Measurements from ENCODE around the gene COQ5. TPM values are rescaled to one million over a fixed set of nuclear protein-coding genes. Genes with fewer than 3 reads are reported as not detected.

Gene COQ5
- total and polyA plus RNA-seq, 2 of the 4 experiments (the other 2 are of a cell fraction): 21.6 to 25.1 TPM

DNA sequence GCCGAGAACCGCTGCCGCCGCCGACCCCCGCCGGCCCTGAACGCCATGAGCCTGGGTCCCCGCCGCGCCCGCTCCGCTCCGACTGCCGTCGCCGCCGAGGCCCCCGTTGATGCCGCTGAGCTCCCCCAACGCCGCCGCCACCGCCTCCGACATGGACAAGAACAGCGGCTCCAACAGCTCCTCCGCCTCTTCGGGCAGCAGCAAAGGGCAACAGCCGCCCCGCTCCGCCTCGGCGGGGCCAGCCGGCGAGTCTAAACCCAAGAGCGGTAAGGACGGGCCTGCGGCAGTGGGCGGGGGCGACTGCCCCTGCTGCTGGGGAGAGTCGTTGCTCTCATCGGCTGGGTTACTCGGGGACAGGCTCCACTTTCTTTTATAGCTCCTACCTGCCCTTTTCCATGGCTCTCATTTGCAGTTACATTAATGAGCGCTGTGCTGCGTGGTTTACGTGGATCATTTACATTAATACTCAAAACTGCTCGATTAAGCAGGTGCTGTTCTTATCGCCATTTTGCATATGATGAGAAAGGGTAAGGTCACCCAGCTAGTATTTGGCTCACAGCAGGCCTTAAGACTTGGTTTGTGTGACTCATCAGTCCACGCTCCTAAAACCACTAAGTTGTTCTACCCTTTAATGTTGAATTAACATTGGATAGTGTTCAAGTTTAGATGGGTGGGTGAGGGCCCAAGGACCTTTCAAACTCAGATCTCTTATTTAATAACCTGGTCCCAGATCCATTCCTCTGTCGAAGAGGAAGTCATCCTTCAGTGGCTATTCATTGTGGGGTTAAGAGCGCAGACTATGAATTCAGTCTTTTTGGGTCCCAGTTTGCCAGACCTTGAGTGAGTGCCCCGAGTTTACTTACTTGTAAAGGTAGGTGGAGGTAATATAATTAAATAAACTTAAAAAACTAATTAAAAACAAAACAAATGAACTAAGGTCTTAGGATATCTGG, 6.0 kb upstream of the COQ5 start:
- CTCF ChIA-PET: interaction anchor here (0.8 kb wide), 1 partner anchor 218 kb away, joined by 3 read pairs; no protein-coding TSS in a partner anchor
- Histone ChIP-seq H3K9me3 (ENCODE audit: control insufficient read depth, insufficient read depth, low read length) (no peaks in the 10 kb centered on the region), H4K20me1 (ENCODE audit: insufficient read depth, low read length) (peaks cover 54% of the 10 kb centered on the region), H2BK120ac (ENCODE audit: low read depth, low read length) (no peak overlapping the region), H3K4me1 (ENCODE audit: control insufficient read depth, insufficient read depth, low read length) (peaks cover 9% of the 10 kb centered on the region; the same call in 1 of the 2 replicates), H3K56ac (ENCODE audit: extremely low read depth, insufficient read depth, low read length) (0 out of 2 replicates have a peak overlapping the region, but pooled peaks have one; percentile 1), H3K14ac (replicated peaks; ENCODE audit: low read depth, low read length) (peak overlapping the region; percentile 94), H3K9ac (ENCODE audit: low read depth, low read length) (peak overlapping the region; percentile 61), H3K4me3 (ENCODE audit: insufficient read depth, low read depth, low read length) (peak overlapping the region; percentile 58), H3K4ac (ENCODE audit: low read depth, low read length) (peak overlapping the region; percentile 78), H2BK20ac (ENCODE audit: low read depth, low read length) (no peak overlapping the region), H3K79me1 (ENCODE audit: low read depth in 1 of 2, low read length in 2 of 2) (peaks cover 5 to 51% of the 10 kb centered on the region in 2 experiments; a peak in 3 of 4 replicates), H3K36me3 (ENCODE audit: control insufficient read depth, insufficient read depth, low read length) (peaks cover 3% of the 10 kb centered on the region; the same call in 1 of the 2 replicates), H3K9me1 (ENCODE audit: insufficient read depth, low read length) (peaks cover 22% of the 10 kb centered on the region), H3K27me3 (ENCODE audit: control insufficient read depth, insufficient read depth, low read length) (no peaks in the 10 kb centered on the region), H2BK15ac (ENCODE audit: low read depth, low read length) (no peak overlapping the region), H3K4me2 (ENCODE audit: low read depth, low read length) (peak overlapping the region; percentile 98), H4K91ac (ENCODE audit: insufficient read depth, low read depth, low read length) (no peak overlapping the region), H3K27ac (ENCODE audit: insufficient read depth, low read length) (peak overlapping the region; percentile 55), H2BK5ac (ENCODE audit: low read depth, low read length, poor library complexity, severe bottlenecking) (peak overlapping the region; percentile 69), H2AK5ac (ENCODE audit: low read depth, low read length) (peak overlapping the region; percentile 31; the same call in 1 of the 2 replicates), H3K23ac (ENCODE audit: low read depth, low read length) (peak overlapping the region; percentile 97), H2AFZ (replicated peaks; ENCODE audit: low read length, poor library complexity) (peak overlapping the region; percentile 91), H4K5ac (ENCODE audit: low read depth, low read length) (no peak overlapping the region), H3K18ac (ENCODE audit: low read depth, low read length) (no peak overlapping the region; the same call in 1 of the 2 replicates), H2AK9ac (replicated peaks; ENCODE audit: low read depth, low read length, poor library complexity) (peak overlapping the region; percentile 97), H4K8ac (ENCODE audit: low read depth in 2 of 2, low read length in 2 of 2) (peak overlapping the region in 1 of 2 experiments; percentile 59; a peak in 1 of 4 replicates)
- POLR2A ChIA-PET (ENCODE audit: unreplicated experiment): interaction anchor here (0.6 kb wide), 1 partner anchor 138 kb away, joined by 3 read pairs; no protein-coding TSS in a partner anchor
- dilution Hi-C loops (cut with HindIII; ENCODE audit: low sequenced_read_pairs, unreplicated experiment) (no loop called here), intact Hi-C loops (cut with micrococcal nuclease) (no loop called here), in situ Hi-C loops (cut with MboI; ENCODE audit: low sequenced_read_pairs) (no loop called here)
- ATAC-seq (ENCODE audit: low read depth): peak; percentile 74
- no TSS peak for BruUV-seq (replicated peaks)
- TF ChIP-seq NFE2L2 (IDR thresholded peaks at IDR 0.05; ENCODE audit: low read depth, low read length) (no peak), RFX5 (IDR thresholded peaks at IDR 0.05; ENCODE audit: low read depth, low read length) (no peak), FOS (IDR thresholded peaks at IDR 0.05; ENCODE audit: low read depth, low read length) (peak; percentile 75), RCOR1 (IDR thresholded peaks at IDR 0.05; ENCODE audit: insufficient replicate concordance, low read length) (peak; percentile 26), BHLHE40 (IDR thresholded peaks at IDR 0.05; ENCODE audit: low read depth, low read length) (peak; percentile 28; the same call in 1 of the 2 replicates)
- DNase-seq: peak; percentile 92
- 1% methylated on average over 24 of the region's 52 CpGs; no CpG with 5 or more reads in 1 of the 2 experiments for WGBS, 2 experiments (ENCODE audit: extremely low coverage in 2 of 2, insufficient read length in 1 of 2)
